ENCODE data around the gene ABCB10. TPM values are rescaled to one million over a fixed set of nuclear protein-coding genes. Genes with fewer than 3 reads are reported as not detected.
"Not testable (repeated sequence)": the region's sequence is repeated elsewhere in the genome, so short reads cannot be mapped to it uniquely, and the experiment has no call there.

The ABCB10 gene
- total and polyA plus RNA-seq, 2 experiments from 2014 or later: 13.6 to 17.0 TPM

- Histone ChIP-seq H3K27me3 (no peaks in the 10 kb centered on the region), H3K27ac (no peak overlapping the region), H3K4me3 (no peak overlapping the region), H3K9me3 (ENCODE audit: low read depth) (no peaks in the 10 kb centered on the region), H3K4me1 (ENCODE audit: low read depth) (peaks cover 2% of the 10 kb centered on the region), H3K36me3 (peaks cover 58% of the 10 kb centered on the region)
- no peak for TF ChIP-seq CTCF (IDR thresholded peaks at IDR 0.05; ENCODE audit: low read depth, low read length)
- DNase-seq (ENCODE audit: low read depth in 1 of 2, low spot score in 1 of 2): no peak
Observed at GRCh38 chr1:229485318-229485717, 73.2 kb downstream of the ABCB10 start.

GRCh38 chr1:229482511-229482910, 76.0 kb downstream of the ABCB10 start:
- no peaks in the 10 kb centered on the region for H3K9me3 ChIP-seq (ENCODE audit: low read depth)

GRCh38 chr1:229480495-229480894, 78.0 kb downstream of the ABCB10 start:
- no peak overlapping the region for H3K27ac ChIP-seq
- H3K36me3 ChIP-seq: peaks cover 33% of the 10 kb centered on the region
- H3K4me1 ChIP-seq (ENCODE audit: low read depth): peaks cover 18% of the 10 kb centered on the region
- TF ChIP-seq CTCF (IDR thresholded peaks at IDR 0.05; ENCODE audit: low read depth, low read length): no peak
- no peak for DNase-seq (ENCODE audit: low read depth in 1 of 2, low spot score in 1 of 2)
- H3K4me3 ChIP-seq: no peak overlapping the region
- H3K9me3 ChIP-seq (ENCODE audit: low read depth): no peaks in the 10 kb centered on the region
- H3K27me3 ChIP-seq: no peaks in the 10 kb centered on the region

More at GRCh38 chr1:229482511-229482910, 76.0 kb downstream of the ABCB10 start:
- peak overlapping the region; percentile 20 for H3K27ac ChIP-seq
- H3K4me3 ChIP-seq: no peak overlapping the region
- H3K27me3 ChIP-seq: no peaks in the 10 kb centered on the region
- H3K4me1 ChIP-seq (ENCODE audit: low read depth): peaks cover 18% of the 10 kb centered on the region
- TF ChIP-seq CTCF (IDR thresholded peaks at IDR 0.05; ENCODE audit: low read depth, low read length): no peak
- peaks cover 43% of the 10 kb centered on the region for H3K36me3 ChIP-seq
- no peak for DNase-seq (ENCODE audit: low read depth in 1 of 2, low spot score in 1 of 2)

- no peak for TF ChIP-seq CTCF (IDR thresholded peaks at IDR 0.05; ENCODE audit: low read depth, low read length)
- Histone ChIP-seq H3K27ac (no peak overlapping the region), H3K4me3 (no peak overlapping the region), H3K9me3 (ENCODE audit: low read depth) (no peaks in the 10 kb centered on the region), H3K36me3 (peaks cover 29% of the 10 kb centered on the region), H3K4me1 (ENCODE audit: low read depth) (peaks cover 18% of the 10 kb centered on the region), H3K27me3 (no peaks in the 10 kb centered on the region)
- peak in 1 of 2 donors; percentile 27 for DNase-seq (ENCODE audit: low read depth in 1 of 2, low spot score in 1 of 2)
Observed at GRCh38 chr1:229479660-229480399, 78.7 kb downstream of the ABCB10 start.

- no peak overlapping the region for H3K4me3 ChIP-seq
- H3K4me1 ChIP-seq (ENCODE audit: low read depth): peaks cover 18% of the 10 kb centered on the region
- no peaks in the 10 kb centered on the region for H3K27me3 ChIP-seq
- H3K27ac ChIP-seq: no peak overlapping the region
- no peaks in the 10 kb centered on the region for H3K9me3 ChIP-seq (ENCODE audit: low read depth)
- peaks cover 28% of the 10 kb centered on the region for H3K36me3 ChIP-seq
- DNase-seq (ENCODE audit: low read depth in 1 of 2, low spot score in 1 of 2): no peak
- TF ChIP-seq CTCF (IDR thresholded peaks at IDR 0.05; ENCODE audit: low read depth, low read length): no peak
Observed at GRCh38 chr1:229478852-229479251, 79.7 kb downstream of the ABCB10 start.

GRCh38 chr1:229475859-229476258, 82.6 kb downstream of the ABCB10 start:
- H3K36me3 ChIP-seq: peaks cover 35% of the 10 kb centered on the region

More at GRCh38 chr1:229475859-229476258, 82.6 kb downstream of the ABCB10 start:
- H3K9me3 ChIP-seq (ENCODE audit: low read depth); H3K27me3 ChIP-seq; DNase-seq (ENCODE audit: low read depth in 1 of 2, low spot score in 1 of 2); H3K4me3 ChIP-seq; H3K27ac ChIP-seq: not testable (repeated sequence)
- H3K4me1 ChIP-seq (ENCODE audit: low read depth): peaks cover 18% of the 10 kb centered on the region
